Activated T-helper 2 cell treated with anti-CD3 and anti-CD28 coated beads, Interferon-gamma antibody, Interleukin-2, Interleukin-4, amounts not matched to agents 10 μg/mL and 5 μg/mL and 100 μg/mL, durations not matched to agents 14 hours and 24 hours and 36 hours (primary cell): Measurements from ENCODE around the gene DISP3. TPM values are rescaled to one million over a fixed set of nuclear protein-coding genes. Genes with fewer than 3 reads are reported as not detected.
A peak's percentile ranks its signal among the peaks of the same experiment; 100 is the strongest.

Experiments
- DNase-seq: peaks from one replicate; pipeline ENCODE4 v3.0.0; 2021; ENCODE audit warnings: low spot score
- H3K27ac Mint-ChIP-seq: one replicate; pipeline ENCODE4 v1.8.0; 2021; ENCODE audit warnings: mixed read lengths
- H3K27me3 Mint-ChIP-seq: one replicate; pipeline ENCODE4 v1.8.0; 2021; ENCODE audit warnings: low read depth, mixed read lengths
- H3K36me3 Mint-ChIP-seq: one replicate; pipeline ENCODE4 v1.8.0; 2021; ENCODE audit warnings: low read depth, mixed read lengths
- H3K4me1 Mint-ChIP-seq: one replicate; pipeline ENCODE4 v1.8.0; 2021; ENCODE audit warnings: low read depth, mixed read lengths
- H3K4me3 Mint-ChIP-seq: one replicate; pipeline ENCODE4 v1.8.0; 2021; ENCODE audit warnings: low read depth, mild to moderate bottlenecking, moderate library complexity, mixed read lengths
- H3K9me3 Mint-ChIP-seq: one replicate; pipeline ENCODE4 v1.8.0; 2021; ENCODE audit warnings: mixed read lengths
- intact Hi-C: fragments of 100-400 bp; cut with micrococcal nuclease; formaldehyde crosslinking; loops from one replicate; pipeline ENCODE4 v1.15.1; 2023
- total RNA-seq: library from RNA; stranded (reverse); gene quantifications from 2 replicates; pipeline ENCODE4 v1.2.3, GENCODE V29; 2022

Gene DISP3
- total RNA-seq = 0.23 and 0.46 TPM in 2 replicates

GRCh38 chr1:11478571-11479374 is at the start of gene DISP3:
Gene DISP3 (plus strand): TSS chr1:11479155. CDS start chr1:11500993, 21,838 bp downstream.
- H3K4me3 Mint-ChIP-seq = peak within 1 kb of the TSS; percentile 49
- DNase-seq = peak; percentile 58
- H3K27me3 Mint-ChIP-seq = peaks cover 25% of the 10 kb centered on the region
- no peaks in the 10 kb centered on the region for H3K9me3 Mint-ChIP-seq
- no peaks in the 10 kb centered on the region for H3K36me3 Mint-ChIP-seq
- H3K4me1 Mint-ChIP-seq = peaks cover 3% of the 10 kb centered on the region
- intact Hi-C loops = no loop called here
- H3K27ac Mint-ChIP-seq = no peak within 1 kb of the TSS

- Mint-ChIP-seq H3K4me1 (no peaks in the 10 kb centered on the region), H3K27ac (no peak overlapping the region), H3K27me3 (no peaks in the 10 kb centered on the region), H3K4me3 (no peak overlapping the region), H3K9me3 (no peaks in the 10 kb centered on the region), H3K36me3 (no peaks in the 10 kb centered on the region)
- intact Hi-C loops = no loop called here
- no peak for DNase-seq
Observed at GRCh38 chr1:11429226-11429625, 49.7 kb upstream of the DISP3 start.

- no peak for DNase-seq
- H3K27ac Mint-ChIP-seq = no peak overlapping the region
- H3K9me3 Mint-ChIP-seq = no peaks in the 10 kb centered on the region
- intact Hi-C loops = no loop called here
- no peaks in the 10 kb centered on the region for H3K27me3 Mint-ChIP-seq
- H3K4me3 Mint-ChIP-seq = no peak overlapping the region
- no peaks in the 10 kb centered on the region for H3K4me1 Mint-ChIP-seq
- no peaks in the 10 kb centered on the region for H3K36me3 Mint-ChIP-seq
Observed at GRCh38 chr1:11429935-11430334, 49.0 kb upstream of the DISP3 start.

- intact Hi-C loops = no loop called here
- Mint-ChIP-seq H3K9me3 (no peaks in the 10 kb centered on the region), H3K27ac (no peak overlapping the region), H3K4me3 (no peak overlapping the region), H3K4me1 (peaks cover 2% of the 10 kb centered on the region), H3K36me3 (no peaks in the 10 kb centered on the region), H3K27me3 (peaks cover 3% of the 10 kb centered on the region)
- no peak for DNase-seq
Observed at GRCh38 chr1:11431941-11432507, 46.9 kb upstream of the DISP3 start.

DNA sequence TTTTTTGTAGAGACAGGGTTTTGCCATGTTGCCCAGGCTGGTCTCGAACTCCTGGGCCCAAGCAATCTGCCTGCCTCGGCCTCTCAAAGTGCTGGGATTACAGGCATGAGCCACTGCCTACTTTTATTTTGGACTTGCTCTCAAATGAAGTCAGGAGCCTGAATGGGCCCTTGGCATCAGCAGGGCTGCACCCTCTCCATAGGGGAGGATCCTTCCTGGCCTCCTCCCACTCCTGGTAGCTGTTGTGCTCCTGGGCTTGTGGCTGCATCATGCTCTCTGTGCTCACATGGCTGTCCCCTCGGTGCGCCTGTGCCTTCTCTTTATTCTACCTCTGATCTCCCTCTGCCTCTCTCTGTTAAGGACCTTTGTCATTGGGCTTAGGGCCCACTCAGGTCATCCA is 46.4 kb upstream of the DISP3 start:
- intact Hi-C loops = no loop called here
- no peaks in the 10 kb centered on the region for H3K9me3 Mint-ChIP-seq
- H3K27me3 Mint-ChIP-seq = peaks cover 3% of the 10 kb centered on the region
- H3K4me3 Mint-ChIP-seq = no peak overlapping the region
- H3K4me1 Mint-ChIP-seq = peaks cover 2% of the 10 kb centered on the region
- H3K36me3 Mint-ChIP-seq = no peaks in the 10 kb centered on the region
- no peak overlapping the region for H3K27ac Mint-ChIP-seq
- DNase-seq = no peak

- H3K36me3 Mint-ChIP-seq = no peaks in the 10 kb centered on the region
- peaks cover 2% of the 10 kb centered on the region for H3K4me1 Mint-ChIP-seq
- intact Hi-C loops = no loop called here
- H3K9me3 Mint-ChIP-seq = no peaks in the 10 kb centered on the region
- no peak for DNase-seq
- H3K27ac Mint-ChIP-seq = no peak overlapping the region
- peaks cover 4% of the 10 kb centered on the region for H3K27me3 Mint-ChIP-seq
- no peak overlapping the region for H3K4me3 Mint-ChIP-seq
Observed at GRCh38 chr1:11434501-11434900, 44.5 kb upstream of the DISP3 start.

GRCh38 chr1:11434926-11435325 is 44.0 kb upstream of the DISP3 start:
- DNase-seq = no peak
- Mint-ChIP-seq H3K27me3 (peaks cover 4% of the 10 kb centered on the region), H3K9me3 (no peaks in the 10 kb centered on the region), H3K27ac (no peak overlapping the region), H3K4me3 (no peak overlapping the region), H3K36me3 (no peaks in the 10 kb centered on the region), H3K4me1 (peaks cover 2% of the 10 kb centered on the region)
- intact Hi-C loops = no loop called here

DNA sequence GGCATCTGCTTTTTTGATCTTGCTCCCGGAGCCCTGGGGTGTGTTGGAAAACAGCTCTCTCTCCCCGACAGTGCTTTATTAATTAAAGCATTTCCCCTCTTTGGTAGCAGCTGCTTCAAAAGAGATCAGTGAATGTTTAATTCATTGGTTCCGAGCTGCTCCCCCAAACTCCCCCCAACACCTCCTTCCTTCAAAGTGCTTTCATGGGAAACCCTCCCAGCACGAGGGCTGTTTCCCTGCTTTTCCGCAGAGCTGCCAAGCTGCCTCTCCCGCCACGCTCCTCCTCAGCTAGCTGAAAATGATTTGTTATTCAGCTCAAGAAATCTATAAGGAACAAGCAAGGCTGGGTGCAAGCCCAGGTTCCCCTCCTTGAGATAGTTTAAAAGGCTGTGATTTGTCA is 40.0 kb upstream of the DISP3 start:
- H3K27me3 Mint-ChIP-seq = peaks cover 7% of the 10 kb centered on the region
- intact Hi-C loops = no loop called here
- no peak for DNase-seq
- no peak overlapping the region for H3K27ac Mint-ChIP-seq
- peaks cover 2% of the 10 kb centered on the region for H3K4me1 Mint-ChIP-seq
- no peak overlapping the region for H3K4me3 Mint-ChIP-seq
- no peaks in the 10 kb centered on the region for H3K36me3 Mint-ChIP-seq
- H3K9me3 Mint-ChIP-seq = no peaks in the 10 kb centered on the region

GRCh38 chr1:11441211-11441952 is 37.6 kb upstream of the DISP3 start:
- Mint-ChIP-seq H3K4me1 (no peaks in the 10 kb centered on the region), H3K36me3 (no peaks in the 10 kb centered on the region), H3K27me3 (peaks cover 8% of the 10 kb centered on the region), H3K4me3 (no peak overlapping the region), H3K9me3 (no peaks in the 10 kb centered on the region), H3K27ac (no peak overlapping the region)
- DNase-seq = no peak
- intact Hi-C loops = no loop called here

GRCh38 chr1:11443043-11443442 is 35.9 kb upstream of the DISP3 start:
- Mint-ChIP-seq H3K27ac (no peak overlapping the region), H3K36me3 (no peaks in the 10 kb centered on the region), H3K27me3 (peaks cover 7% of the 10 kb centered on the region), H3K9me3 (no peaks in the 10 kb centered on the region), H3K4me1 (no peaks in the 10 kb centered on the region), H3K4me3 (no peak overlapping the region)
- DNase-seq = no peak
- intact Hi-C loops = no loop called here

- Mint-ChIP-seq H3K4me1 (no peaks in the 10 kb centered on the region), H3K4me3 (no peak overlapping the region), H3K27me3 (peaks cover 7% of the 10 kb centered on the region), H3K36me3 (no peaks in the 10 kb centered on the region), H3K27ac (no peak overlapping the region), H3K9me3 (no peaks in the 10 kb centered on the region)
- intact Hi-C loops = no loop called here
- no peak for DNase-seq
Observed at GRCh38 chr1:11443961-11444658, 34.8 kb upstream of the DISP3 start.

DNA sequence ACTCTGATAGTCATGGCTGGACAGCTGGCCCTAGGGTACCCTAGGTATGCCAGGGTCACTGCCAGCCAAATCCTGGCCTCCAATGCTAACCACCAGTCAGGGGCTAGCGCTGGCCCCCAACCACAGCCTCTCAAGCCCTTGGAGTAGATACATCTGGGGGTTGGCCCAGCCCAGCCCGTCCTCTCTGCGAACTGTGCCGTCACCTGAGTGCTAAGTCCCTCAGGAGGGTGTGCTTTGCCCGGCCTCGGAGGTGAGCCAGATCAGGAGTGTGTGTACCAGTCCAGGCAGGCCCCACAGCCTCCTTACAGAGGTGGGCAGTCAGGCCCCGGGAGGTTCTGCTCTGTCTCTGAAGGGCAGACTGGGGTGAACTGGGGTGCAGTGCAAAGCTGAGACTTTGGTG is 34.0 kb upstream of the DISP3 start:
- no peak for DNase-seq
- Mint-ChIP-seq H3K4me3 (no peak overlapping the region), H3K4me1 (no peaks in the 10 kb centered on the region), H3K27me3 (peaks cover 7% of the 10 kb centered on the region), H3K36me3 (no peaks in the 10 kb centered on the region), H3K9me3 (no peaks in the 10 kb centered on the region), H3K27ac (no peak overlapping the region)
- intact Hi-C loops = no loop called here
